Left ventricle myocardium inferior (tissue), 1 donor: ENCODE measurements around the gene KCNJ13. TPM values are rescaled to one million over a fixed set of nuclear protein-coding genes. Genes with fewer than 3 reads are reported as not detected.
"Not testable (repeated sequence)": the region's sequence is repeated elsewhere in the genome, so short reads cannot be mapped to it uniquely, and the experiment has no call there.

ENCODE experiments used
- DNase-seq: peaks from one replicate; pipeline ENCODE4 v3.0.0-alpha.2; 2020
- H3K27ac ChIP-seq: fragments of 200-600 bp; replicated peaks from 2 replicates; pipeline ENCODE4 v1.8.0; 2021
- H3K27me3 ChIP-seq: fragments of 200-600 bp; 2 replicates; pipeline ENCODE4 v1.8.0; 2021; ENCODE audit warnings: low read depth
- H3K36me3 ChIP-seq: fragments of 200-600 bp; 2 replicates; pipeline ENCODE4 v1.8.0; 2021
- H3K4me1 ChIP-seq: fragments of 200-600 bp; 2 replicates; pipeline ENCODE4 v1.8.0; 2021
- H3K4me3 ChIP-seq: fragments of 200-600 bp; 2 replicates; pipeline ENCODE4 v1.8.0; 2021; ENCODE audit warnings: mild to moderate bottlenecking, moderate library complexity
- H3K9me3 ChIP-seq: fragments of 200-600 bp; replicated peaks from 2 replicates; pipeline ENCODE4 v1.8.0; 2021
- CTCF ChIP-seq: fragments of 200-600 bp; IDR thresholded peaks from 2 replicates; pipeline ENCODE4 v1.8.0; 2021; ENCODE audit warnings: antibody characterized with exemption, mild to moderate bottlenecking, borderline replicate concordance
- intact Hi-C: fragments of 100-400 bp; cut with micrococcal nuclease; formaldehyde crosslinking; loops from one replicate; pipeline ENCODE4 v1.11.0; 2022
- total RNA-seq: library from RNA; stranded (reverse); fragmentation: NEBNext Ultra II Directional; extraction: Animal tissue kit (Norgen Biotek cat#: 25700); gene quantifications from one replicate; pipeline ENCODE4 v1.2.1, GENCODE V29; 2021
- donor health status: DM: no; HTN: yes; CAD: no; lungs with severe emphysema.

The KCNJ13 gene
- total RNA-seq, 1 donor from 2014 or later = not detected

- H3K4me3 ChIP-seq = no peak overlapping the region
- H3K9me3 ChIP-seq = no peaks in the 10 kb centered on the region
- H3K36me3 ChIP-seq = peaks cover 18% of the 10 kb centered on the region
- no peaks in the 10 kb centered on the region for H3K27me3 ChIP-seq
- intact Hi-C loops = no loop called here
- no peak overlapping the region for H3K27ac ChIP-seq
- no peak for DNase-seq
- TF ChIP-seq CTCF = no peak
- H3K4me1 ChIP-seq = no peaks in the 10 kb centered on the region
Measured at GRCh38 chr2:232741294-232741693, 35.1 kb downstream of the KCNJ13 start.

DNA sequence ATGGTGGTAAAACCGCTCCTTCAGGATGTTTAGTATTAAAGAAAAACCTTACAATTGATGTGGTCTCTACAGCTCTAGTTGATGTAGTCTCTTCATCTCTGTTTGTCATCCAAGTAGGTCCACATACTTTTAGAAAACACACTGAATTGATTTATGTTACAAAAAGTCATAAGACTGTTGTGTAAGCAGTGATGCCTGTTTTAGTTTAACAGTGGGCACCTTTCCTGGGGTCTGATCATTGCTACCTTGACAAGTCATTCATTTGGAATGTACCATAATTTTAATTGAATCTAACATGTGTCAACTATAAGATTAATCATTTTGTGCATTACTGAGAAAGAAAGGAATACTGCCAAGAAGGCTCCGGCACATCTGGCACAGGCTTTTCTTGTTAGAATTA, 44.9 kb downstream of the KCNJ13 start:
- no peak for TF ChIP-seq CTCF
- H3K36me3 ChIP-seq = peaks cover 39% of the 10 kb centered on the region
- intact Hi-C loops = no loop called here

GRCh38 chr2:232728785-232729184, 47.6 kb downstream of the KCNJ13 start:
- H3K27me3 ChIP-seq = no peaks in the 10 kb centered on the region
- no peaks in the 10 kb centered on the region for H3K9me3 ChIP-seq
- H3K36me3 ChIP-seq = peaks cover 37% of the 10 kb centered on the region
- no peak for DNase-seq
- intact Hi-C loops = no loop called here
- TF ChIP-seq CTCF = no peak
- no peak overlapping the region for H3K27ac ChIP-seq
- no peak overlapping the region for H3K4me3 ChIP-seq
- H3K4me1 ChIP-seq = no peaks in the 10 kb centered on the region

More for the DNA sequence above, 44.9 kb downstream of the KCNJ13 start:
- H3K27me3 ChIP-seq = no peaks in the 10 kb centered on the region
- no peak for DNase-seq
- no peak overlapping the region for H3K27ac ChIP-seq
- H3K4me3 ChIP-seq = no peak overlapping the region
- no peaks in the 10 kb centered on the region for H3K4me1 ChIP-seq
- H3K9me3 ChIP-seq = no peaks in the 10 kb centered on the region

DNA sequence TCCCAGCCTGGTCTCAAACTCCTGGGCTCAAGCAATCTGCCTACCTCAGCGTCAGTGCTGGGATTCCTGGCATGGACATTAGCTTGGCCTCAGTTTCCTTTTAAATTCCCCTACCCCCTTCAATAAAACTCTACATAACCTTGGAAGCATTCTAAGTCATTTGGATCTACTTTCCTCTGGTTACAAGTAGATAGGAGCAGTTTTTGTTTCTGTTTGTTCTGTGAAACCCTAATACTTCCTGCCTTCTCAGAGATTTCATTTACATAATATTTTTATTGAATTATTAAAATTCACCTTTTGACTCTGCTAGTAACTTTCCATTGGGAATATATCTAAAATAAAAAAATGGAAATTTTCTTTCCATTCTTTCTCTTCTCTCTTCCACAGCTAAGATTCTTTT, 53.3 kb downstream of the KCNJ13 start:
- intact Hi-C loops = no loop called here
- H3K4me1 ChIP-seq = peaks cover 36% of the 10 kb centered on the region
- H3K27ac ChIP-seq = no peak overlapping the region
- no peak for TF ChIP-seq CTCF
- H3K4me3 ChIP-seq = no peak overlapping the region
- H3K36me3 ChIP-seq = peaks cover 20% of the 10 kb centered on the region
- H3K27me3 ChIP-seq = no peaks in the 10 kb centered on the region
- no peak for DNase-seq
- H3K9me3 ChIP-seq = no peaks in the 10 kb centered on the region

DNA sequence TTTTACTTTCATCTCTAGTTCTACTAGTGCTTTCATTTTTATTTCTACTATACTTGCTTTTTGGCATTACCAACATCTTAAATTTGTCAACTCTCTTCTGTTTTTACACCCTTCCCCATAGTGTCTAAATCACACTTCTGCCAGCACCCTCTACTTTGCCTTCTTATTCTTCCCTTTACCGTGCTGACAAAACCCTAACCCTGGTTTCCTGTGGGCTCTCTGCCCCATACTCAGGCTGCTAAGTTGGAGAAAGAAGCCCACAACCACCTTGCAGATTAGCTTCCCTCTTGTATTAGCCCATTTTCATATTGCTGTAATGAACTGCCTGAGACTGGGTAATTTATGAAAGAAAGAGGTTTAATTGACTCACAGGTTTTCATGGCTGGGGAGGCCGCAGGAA, 54.5 kb downstream of the KCNJ13 start:
- no peak for DNase-seq
- intact Hi-C loops = no loop called here
- Histone ChIP-seq H3K9me3 (no peaks in the 10 kb centered on the region), H3K4me3 (no peak overlapping the region), H3K27ac (no peak overlapping the region), H3K27me3 (no peaks in the 10 kb centered on the region), H3K36me3 (peaks cover 22% of the 10 kb centered on the region), H3K4me1 (peaks cover 40% of the 10 kb centered on the region)
- no peak for TF ChIP-seq CTCF

DNA sequence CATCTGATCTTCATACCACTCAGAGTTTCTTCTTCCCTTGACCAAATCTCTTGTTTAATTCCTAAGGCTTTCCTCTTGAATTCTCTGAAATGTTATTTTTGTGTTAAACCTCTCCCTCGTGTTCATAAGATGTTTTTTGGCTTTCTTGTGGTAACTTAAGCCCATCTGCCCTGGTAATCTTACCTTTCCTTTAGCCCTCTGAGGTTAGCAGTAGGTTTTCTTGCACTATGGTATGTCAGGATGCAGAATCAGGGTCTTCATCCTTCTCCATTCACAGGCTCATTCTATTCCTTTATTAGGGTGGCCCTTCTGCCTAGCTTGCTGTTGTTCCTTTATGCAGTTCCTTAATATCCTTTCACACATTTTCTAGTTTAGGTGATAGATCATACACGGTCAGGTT, 55.1 kb downstream of the KCNJ13 start:
- TF ChIP-seq CTCF = no peak
- no peak overlapping the region for H3K27ac ChIP-seq
- intact Hi-C loops = no loop called here
- H3K9me3 ChIP-seq = no peaks in the 10 kb centered on the region
- no peak overlapping the region for H3K4me3 ChIP-seq
- no peaks in the 10 kb centered on the region for H3K27me3 ChIP-seq
- H3K36me3 ChIP-seq = peaks cover 25% of the 10 kb centered on the region
- DNase-seq = no peak
- H3K4me1 ChIP-seq = peaks cover 42% of the 10 kb centered on the region

GRCh38 chr2:232720056-232720455, 56.3 kb downstream of the KCNJ13 start:
- H3K4me3 ChIP-seq, H3K9me3 ChIP-seq, DNase-seq, H3K27ac ChIP-seq, intact Hi-C loops, H3K27me3 ChIP-seq: not testable (repeated sequence)
- H3K4me1 ChIP-seq = peaks cover 48% of the 10 kb centered on the region
- peaks cover 15% of the 10 kb centered on the region for H3K36me3 ChIP-seq
